Fibroblast of gingiva (primary cell): ENCODE data around the gene SIL1.

Experiments used
- DNase-seq: peaks from one replicate; pipeline ENCODE4 v3.0.0-alpha.2; 2011; ENCODE audit warnings: low read depth

Gene SIL1

GRCh38 chr5:138980441-138980840, 217.7 kb downstream of the SIL1 start:
- no peak for DNase-seq

GRCh38 chr5:138979684-138980280, 218.4 kb downstream of the SIL1 start:
- no peak for DNase-seq

- DNase-seq: no peak
Measured at GRCh38 chr5:138978581-138978980, 219.6 kb downstream of the SIL1 start.

GRCh38 chr5:138978080-138978479, 220.1 kb downstream of the SIL1 start:
- no peak for DNase-seq

- peak; percentile 59 for DNase-seq
Measured at GRCh38 chr5:138975098-138975847, 222.9 kb downstream of the SIL1 start.

- peak; percentile 49 for DNase-seq
Measured at GRCh38 chr5:138974227-138975063, 223.7 kb downstream of the SIL1 start.

- DNase-seq: no peak
Measured at GRCh38 chr5:138972836-138973235, 225.3 kb downstream of the SIL1 start.

- DNase-seq: peak; percentile 52
Measured at GRCh38 chr5:138972230-138972629, 225.9 kb downstream of the SIL1 start.

- no peak for DNase-seq
Measured at GRCh38 chr5:138969323-138970002, 228.7 kb downstream of the SIL1 start.

GRCh38 chr5:138968601-138969000, 229.6 kb downstream of the SIL1 start:
- no peak for DNase-seq

- DNase-seq: no peak
Measured at GRCh38 chr5:138967791-138968448, 230.2 kb downstream of the SIL1 start.

- no peak for DNase-seq
Measured at GRCh38 chr5:138966236-138966985, 231.8 kb downstream of the SIL1 start.

- no peak for DNase-seq
Measured at GRCh38 chr5:138965626-138966025, 232.5 kb downstream of the SIL1 start.

- no peak for DNase-seq
Measured at GRCh38 chr5:138964647-138965201, 233.4 kb downstream of the SIL1 start.

GRCh38 chr5:138963763-138964371, 234.3 kb downstream of the SIL1 start:
- DNase-seq: no peak

GRCh38 chr5:138962614-138963370, 235.4 kb downstream of the SIL1 start:
- DNase-seq: no peak

GRCh38 chr5:138961729-138962128, 236.4 kb downstream of the SIL1 start:
- no peak for DNase-seq

- DNase-seq: no peak
Measured at GRCh38 chr5:138961221-138961620, 236.9 kb downstream of the SIL1 start.

- no peak for DNase-seq
Measured at GRCh38 chr5:138960145-138960692, 237.9 kb downstream of the SIL1 start.
